B cell (primary cell): Measurements from ENCODE around the gene ITPR3. TPM values are rescaled to one million over a fixed set of nuclear protein-coding genes. Genes with fewer than 3 reads are reported as not detected.

ENCODE experiments used
- ATAC-seq: fragments of 200-7000 bp; cut with Tn5 transposase; one replicate; pipeline ENCODE4 v1.10.0; 2021; ENCODE audit warnings: low read depth, mild to moderate bottlenecking, moderate number of reproducible peaks, moderate library complexity
- CTCF ChIA-PET: fragments of 350-600 bp; sonication (Branson Sonifier 250); formaldehyde crosslinking; loops from one replicate; lab custom pipeline; 2021; ENCODE audit warnings: antibody characterized with exemption, inconsistent platforms; lab: Charles Lee
- POLR2A ChIA-PET: fragments of 350-600 bp; sonication (Branson Sonifier 250); formaldehyde crosslinking; loops from one replicate; lab custom pipeline; 2021; ENCODE audit warnings: antibody characterized with exemption; lab: Charles Lee
- DNase-seq: peaks from one replicate; pipeline ENCODE4 v3.0.0; 2013
- H2AFZ ChIP-seq: 2 replicates; pipeline ENCODE4 v1.6.1; 2012; ENCODE audit warnings: mild to moderate bottlenecking, low read depth, low read length; ENCODE audit not compliant: insufficient read depth, poor library complexity, severe bottlenecking
- H3K27ac ChIP-seq, 2 donors: 1 replicate in 1 of 2; 2 replicates in 1 of 2; pipeline ENCODE4 v1.5.1; 2012 to 2013; ENCODE audit warnings: low read length in 2 of 2, mild to moderate bottlenecking in 2 of 2, moderate library complexity in 1 of 2
- H3K27me3 ChIP-seq, 4 experiments: fragments of 200-600 bp in 1 of 4; sonication (generic) in 1 of 4; replicated peaks in 1 of 4; 1 replicate in 2 of 4; 2 replicates in 2 of 4; pipeline versions ENCODE4 v1.6.1 to v1.7.0; 2013 to 2016; ENCODE audit warnings: low read length in 3 of 4, mild to moderate bottlenecking in 2 of 4, mixed read lengths in 1 of 4, moderate library complexity in 1 of 4; ENCODE audit not compliant: insufficient read depth in 4 of 4, control insufficient read depth in 3 of 4; ENCODE audit errors: control extremely low read depth in 1 of 4
- H3K36me3 ChIP-seq, 2 experiments: replicated peaks in 1 of 2; 1 replicate in 1 of 2; 2 replicates in 1 of 2; pipeline versions ENCODE4 v1.6.1 to v1.7.1; 2013; ENCODE audit warnings: low read length in 1 of 2; ENCODE audit not compliant: insufficient read depth in 2 of 2, control insufficient read depth in 1 of 2; ENCODE audit errors: control extremely low read depth in 1 of 2, extremely low read depth in 1 of 2
- H3K4me1 ChIP-seq, 2 donors: fragments of 200-600 bp in 1 of 2; sonication (generic) in 1 of 2; 1 replicate in 1 of 2; 2 replicates in 1 of 2; pipeline versions ENCODE4 v1.5.1 to v1.6.1; 2013 to 2017; ENCODE audit warnings: low read length in 2 of 2; ENCODE audit not compliant: control insufficient read depth in 2 of 2, insufficient read depth in 2 of 2
- H3K4me2 ChIP-seq: replicated peaks from 2 replicates; pipeline ENCODE3; 2012; ENCODE audit warnings: mild to moderate bottlenecking, low read depth, low read length; ENCODE audit not compliant: poor library complexity, severe bottlenecking
- H3K4me3 ChIP-seq, 5 experiments: fragments of 200-600 bp in 1 of 5; sonication (generic) in 1 of 5; 1 replicate in 3 of 5; 2 replicates in 2 of 5; pipeline versions ENCODE4 v1.5.1 to v1.7.0; 2011 to 2016; ENCODE audit warnings: low read length in 4 of 5, mild to moderate bottlenecking in 4 of 5, low read depth in 2 of 5, control low read depth in 1 of 5, moderate library complexity in 1 of 5; ENCODE audit not compliant: insufficient read depth in 1 of 5; ENCODE audit errors: control extremely low read depth in 1 of 5, extremely low read depth in 1 of 5
- H3K79me2 ChIP-seq: fragments of 200-600 bp; sonication (generic); one replicate; pipeline ENCODE4 v1.6.0; 2016; ENCODE audit warnings: low read length; ENCODE audit not compliant: control insufficient read depth, insufficient read depth
- H3K9ac ChIP-seq: fragments of 200-600 bp; sonication (generic); 2 replicates; pipeline ENCODE4 v1.6.1; 2017; ENCODE audit warnings: mild to moderate bottlenecking, low read length, moderate library complexity
- H3K9me3 ChIP-seq, 3 donors: one replicate each; pipeline versions ENCODE4 v1.6.1 to v1.7.1; 2013; ENCODE audit warnings: low read length in 2 of 3; ENCODE audit not compliant: control insufficient read depth in 2 of 3, insufficient read depth in 1 of 3; ENCODE audit errors: control extremely low read depth in 1 of 3
- H4K20me1 ChIP-seq: 2 replicates; pipeline ENCODE4 v1.6.0; 2012; ENCODE audit warnings: mild to moderate bottlenecking, low read length; ENCODE audit not compliant: insufficient read depth, control insufficient read depth, poor library complexity, severe bottlenecking
- H3K27ac Mint-ChIP-seq: one replicate; pipeline ENCODE4 v1.8.0; 2021; ENCODE audit warnings: mixed read lengths
- H3K27me3 Mint-ChIP-seq: one replicate; pipeline ENCODE4 v1.8.0; 2021; ENCODE audit warnings: mixed read lengths
- H3K4me1 Mint-ChIP-seq: one replicate; pipeline ENCODE4 v1.8.0; 2021; ENCODE audit warnings: mixed read lengths
- H3K4me3 Mint-ChIP-seq: one replicate; pipeline ENCODE4 v1.8.0; 2021; ENCODE audit warnings: mixed read lengths
- H3K9me3 Mint-ChIP-seq: one replicate; pipeline ENCODE4 v1.8.0; 2022; ENCODE audit warnings: mixed read lengths; ENCODE audit not compliant: insufficient read depth
- CTCF ChIP-seq: fragments of 200-600 bp; IDR thresholded peaks from one replicate; pipeline ENCODE4 v1.8.0; 2022; ENCODE audit warnings: antibody characterized with exemption, mild to moderate bottlenecking
- EZH2 ChIP-seq: IDR thresholded peaks from 2 replicates; pipeline ENCODE4 v1.6.1; 2012; ENCODE audit warnings: borderline replicate concordance, low read depth, mild to moderate bottlenecking, moderate library complexity, low read length; ENCODE audit not compliant: insufficient read depth, poor library complexity, severe bottlenecking
- WGBS: methylation state at CpG from one replicate; pipeline ENCODE4 v1.1.5; 2013; ENCODE audit warnings: missing lambda C conversion rate; ENCODE audit not compliant: insufficient coverage; 5-methylcytosine and 5-hydroxymethylcytosine counted together
- intact Hi-C: fragments of 100-400 bp; cut with micrococcal nuclease; formaldehyde crosslinking; loops from one replicate; pipeline ENCODE4 v1.10.0; 2022
- polyA plus RNA-seq: library from polyadenylated mRNA; depleted of rRNA; stranded (reverse); fragments of >200 nt; gene quantifications from 2 replicates; pipeline ENCODE4 v1.2.3, GENCODE V29; 2012
- total RNA-seq, 2 donors: library from RNA; stranded (reverse); fragments of 120-200 nt in 1 of 2; gene quantifications; 1 replicate in 1 of 2; 2 replicates in 1 of 2; pipeline versions ENCODE4 v1.2.3 to v1.2.4, GENCODE V29; 2013 to 2022

ITPR3 gene
- total and polyA plus RNA-seq, 2 donors (not counting 1 experiment from before 2014, with no cell fraction given) = 61.9 to 67.6 TPM

DNA sequence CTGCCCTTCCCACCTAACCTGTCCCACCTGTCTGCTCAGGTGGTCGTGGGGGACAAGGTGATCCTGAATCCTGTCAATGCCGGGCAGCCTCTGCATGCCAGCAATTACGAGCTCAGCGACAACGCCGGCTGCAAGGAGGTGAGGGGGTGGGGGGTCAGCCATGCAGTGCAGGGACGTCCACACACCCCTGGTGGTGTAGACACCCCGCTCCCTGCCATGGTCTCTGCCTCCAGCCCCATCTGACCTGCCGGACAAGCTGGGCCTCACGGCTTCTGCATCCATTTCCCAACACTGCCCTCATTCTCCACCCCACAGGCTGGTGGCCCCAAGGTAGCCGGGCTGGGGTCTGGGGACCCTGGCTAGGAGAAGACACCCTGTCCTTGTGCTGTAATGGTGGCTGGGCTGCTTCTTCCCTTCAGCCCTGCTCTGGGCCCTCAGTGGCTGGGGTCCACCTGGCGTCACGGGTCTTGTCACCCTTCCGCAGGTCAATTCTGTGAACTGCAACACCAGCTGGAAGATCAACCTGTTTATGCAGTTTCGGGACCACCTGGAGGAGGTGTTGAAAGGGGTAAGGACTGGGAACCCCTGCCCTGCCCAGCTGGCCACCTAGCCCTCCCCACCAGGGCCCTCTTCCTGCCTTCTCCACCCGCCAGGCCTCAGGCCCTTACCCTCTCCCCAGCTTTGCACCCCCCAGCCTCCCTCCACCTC, 38.0 kb downstream of the ITPR3 start:
- Histone ChIP-seq H3K9me3 (no peaks in the 10 kb centered on the region), H2AFZ (no peak overlapping the region), H3K4me2 (no peak overlapping the region), H3K9ac (no peak overlapping the region), H3K36me3 (peaks cover 0 to 64% of the 10 kb centered on the region in 2 experiments), H3K4me1 (no peaks in the 10 kb centered on the region), H4K20me1 (peaks cover 31% of the 10 kb centered on the region), H3K79me2 (peaks cover 18% of the 10 kb centered on the region), H3K27me3 (no peaks in the 10 kb centered on the region), H3K4me3 (no peak overlapping the region), H3K27ac (no peak overlapping the region)
- Mint-ChIP-seq H3K27me3 (no peaks in the 10 kb centered on the region), H3K4me1 (peaks cover 2% of the 10 kb centered on the region), H3K9me3 (no peaks in the 10 kb centered on the region), H3K27ac (no peak overlapping the region), H3K4me3 (no peak overlapping the region)
- ATAC-seq (no peak), DNase-seq (peak; percentile 12)
- intact Hi-C loops = no loop called here
- ChIA-PET CTCF (no interaction called here), POLR2A (no interaction called here)
- 94% methylated on average over 6 of the region's 16 CpGs for WGBS
- TF ChIP-seq EZH2 (no peak), CTCF (no peak)

GRCh38 chr6:33659986-33660385, 38.9 kb downstream of the ITPR3 start:
- H3K36me3 ChIP-seq = peaks cover 0 to 64% of the 10 kb centered on the region in 2 experiments
- POLR2A ChIA-PET = no interaction called here

More at GRCh38 chr6:33659986-33660385, 38.9 kb downstream of the ITPR3 start:
- no peaks in the 10 kb centered on the region for H3K27me3 Mint-ChIP-seq
- H3K4me3 Mint-ChIP-seq = no peak overlapping the region
- H3K4me1 ChIP-seq = no peaks in the 10 kb centered on the region
- H2AFZ ChIP-seq = no peak overlapping the region
- H3K27me3 ChIP-seq = no peaks in the 10 kb centered on the region
- CTCF ChIA-PET = no interaction called here
- H3K9ac ChIP-seq = no peak overlapping the region
- no peaks in the 10 kb centered on the region for H3K9me3 ChIP-seq
- H3K4me2 ChIP-seq = no peak overlapping the region
- 96% methylated on average over 6 of the region's 6 CpGs for WGBS
- peaks cover 10% of the 10 kb centered on the region for H3K79me2 ChIP-seq
- H3K27ac ChIP-seq = no peak overlapping the region
- TF ChIP-seq EZH2 = no peak
- intact Hi-C loops = no loop called here
- ATAC-seq = no peak
- DNase-seq = no peak
- H3K4me3 ChIP-seq = no peak overlapping the region
- H3K4me1 Mint-ChIP-seq = peaks cover under 1% of the 10 kb centered on the region
- H3K27ac Mint-ChIP-seq = no peak overlapping the region
- no peaks in the 10 kb centered on the region for H3K9me3 Mint-ChIP-seq
- H4K20me1 ChIP-seq = peaks cover 22% of the 10 kb centered on the region
